HG02588 (cell line): ENCODE results near the gene SLC4A2.
"Not testable (repeated sequence)": the region's sequence is repeated elsewhere in the genome, so short reads cannot be mapped to it uniquely, and the experiment has no call there.

Experiments used
- ATAC-seq: cut with Tn5 transposase; IDR thresholded peaks from one replicate; pipeline ENCODE4 v1.9.1; 2021; ENCODE audit warnings: mild to moderate bottlenecking, moderate library complexity; ENCODE audit not compliant: unreplicated experiment

SLC4A2 gene, protein sequence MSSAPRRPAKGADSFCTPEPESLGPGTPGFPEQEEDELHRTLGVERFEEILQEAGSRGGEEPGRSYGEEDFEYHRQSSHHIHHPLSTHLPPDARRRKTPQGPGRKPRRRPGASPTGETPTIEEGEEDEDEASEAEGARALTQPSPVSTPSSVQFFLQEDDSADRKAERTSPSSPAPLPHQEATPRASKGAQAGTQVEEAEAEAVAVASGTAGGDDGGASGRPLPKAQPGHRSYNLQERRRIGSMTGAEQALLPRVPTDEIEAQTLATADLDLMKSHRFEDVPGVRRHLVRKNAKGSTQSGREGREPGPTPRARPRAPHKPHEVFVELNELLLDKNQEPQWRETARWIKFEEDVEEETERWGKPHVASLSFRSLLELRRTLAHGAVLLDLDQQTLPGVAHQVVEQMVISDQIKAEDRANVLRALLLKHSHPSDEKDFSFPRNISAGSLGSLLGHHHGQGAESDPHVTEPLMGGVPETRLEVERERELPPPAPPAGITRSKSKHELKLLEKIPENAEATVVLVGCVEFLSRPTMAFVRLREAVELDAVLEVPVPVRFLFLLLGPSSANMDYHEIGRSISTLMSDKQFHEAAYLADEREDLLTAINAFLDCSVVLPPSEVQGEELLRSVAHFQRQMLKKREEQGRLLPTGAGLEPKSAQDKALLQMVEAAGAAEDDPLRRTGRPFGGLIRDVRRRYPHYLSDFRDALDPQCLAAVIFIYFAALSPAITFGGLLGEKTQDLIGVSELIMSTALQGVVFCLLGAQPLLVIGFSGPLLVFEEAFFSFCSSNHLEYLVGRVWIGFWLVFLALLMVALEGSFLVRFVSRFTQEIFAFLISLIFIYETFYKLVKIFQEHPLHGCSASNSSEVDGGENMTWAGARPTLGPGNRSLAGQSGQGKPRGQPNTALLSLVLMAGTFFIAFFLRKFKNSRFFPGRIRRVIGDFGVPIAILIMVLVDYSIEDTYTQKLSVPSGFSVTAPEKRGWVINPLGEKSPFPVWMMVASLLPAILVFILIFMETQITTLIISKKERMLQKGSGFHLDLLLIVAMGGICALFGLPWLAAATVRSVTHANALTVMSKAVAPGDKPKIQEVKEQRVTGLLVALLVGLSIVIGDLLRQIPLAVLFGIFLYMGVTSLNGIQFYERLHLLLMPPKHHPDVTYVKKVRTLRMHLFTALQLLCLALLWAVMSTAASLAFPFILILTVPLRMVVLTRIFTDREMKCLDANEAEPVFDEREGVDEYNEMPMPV

DNA sequence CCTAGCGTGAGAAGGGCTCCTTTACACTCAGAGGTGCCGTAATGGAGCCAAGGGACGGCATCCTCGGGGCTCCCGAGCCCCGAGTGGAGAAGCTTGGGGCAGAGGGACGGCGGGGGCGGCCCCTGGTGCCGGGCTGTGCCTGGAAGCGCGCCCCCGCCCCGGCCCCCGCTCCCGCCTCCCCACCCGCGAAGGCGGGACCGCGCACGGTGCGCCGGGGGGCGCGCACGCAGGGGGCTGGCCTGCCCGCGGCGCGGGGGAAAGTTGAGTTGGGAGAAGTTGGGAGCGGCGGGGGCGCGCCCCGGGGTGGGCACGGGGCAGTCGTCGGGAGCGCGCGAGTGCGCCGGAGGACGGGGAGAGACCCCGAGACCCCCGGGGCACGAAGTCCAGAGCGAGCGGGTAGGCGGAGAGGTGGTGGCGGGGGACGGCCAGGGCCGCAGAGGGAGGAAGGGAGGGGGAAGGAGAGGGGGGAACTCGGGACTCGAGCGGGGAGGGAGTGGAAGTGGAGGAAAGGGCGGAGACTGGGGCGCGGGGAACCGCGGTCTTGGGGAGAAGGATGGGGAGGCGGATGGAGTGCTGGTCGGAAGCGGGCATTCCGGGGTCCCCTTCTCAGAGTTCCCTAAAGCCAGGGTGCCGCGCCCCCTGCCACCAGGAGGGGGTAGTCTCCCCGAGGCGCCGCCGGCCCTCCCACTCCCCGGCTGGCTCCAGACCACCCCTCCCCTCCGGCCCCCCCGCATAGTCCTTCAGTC lies at the start of gene SLC4A2:
TSS of gene SLC4A2 (plus strand) at position 223 of the 746 bp plus-strand sequence. CDS start 2,399 bp downstream, outside the sequence.
- ATAC-seq: peak; percentile 34

DNA sequence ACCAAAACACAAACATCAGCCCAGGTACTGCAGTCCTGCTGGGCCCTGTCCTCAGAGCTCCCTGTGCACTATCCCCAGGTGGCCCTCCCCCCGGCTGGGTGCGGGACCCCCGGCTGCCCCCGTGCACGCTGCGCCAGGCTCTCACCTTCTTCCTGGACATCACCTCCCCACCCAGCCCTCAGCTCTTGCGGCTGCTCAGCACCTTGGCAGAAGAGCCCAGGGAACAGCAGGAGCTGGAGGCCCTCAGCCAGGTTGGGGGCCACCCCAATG lies 49.4 kb upstream of the SLC4A2 start:
- ATAC-seq: no peak

DNA sequence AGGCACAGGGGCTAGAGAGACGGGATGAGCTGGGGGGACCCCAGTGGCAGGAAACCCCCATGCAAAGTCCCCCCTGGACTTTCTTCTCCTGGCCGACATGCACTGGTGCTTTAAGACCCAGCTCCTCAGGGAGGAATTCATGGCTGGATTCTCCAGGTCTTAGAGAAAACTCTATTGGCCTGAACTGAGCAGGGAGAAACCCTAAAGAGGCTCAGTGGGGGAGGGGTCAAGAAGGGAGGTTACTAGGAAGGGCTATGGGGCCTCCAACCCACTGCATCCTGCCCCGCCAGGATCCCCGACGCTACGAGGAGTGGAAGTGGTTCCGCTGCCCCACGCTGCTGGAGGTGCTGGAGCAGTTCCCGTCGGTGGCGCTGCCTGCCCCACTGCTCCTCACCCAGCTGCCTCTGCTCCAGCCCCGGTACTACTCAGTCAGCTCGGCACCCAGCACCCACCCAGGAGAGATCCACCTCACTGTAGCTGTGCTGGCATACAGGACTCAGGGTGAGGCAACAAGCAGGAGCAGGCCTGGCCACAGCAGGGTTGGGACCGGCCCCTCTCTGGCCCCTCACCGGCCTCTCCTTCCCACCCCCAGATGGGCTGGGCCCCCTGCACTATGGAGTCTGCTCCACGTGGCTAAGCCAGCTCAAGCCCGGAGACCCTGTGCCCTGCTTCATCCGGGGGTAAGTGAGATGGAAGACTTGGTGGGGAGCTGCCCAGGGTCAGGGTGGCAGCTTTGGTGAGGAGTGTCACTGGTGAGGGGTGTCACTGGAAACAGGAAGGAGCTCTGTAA lies 48.9 kb upstream of the SLC4A2 start:
- ATAC-seq: no peak

DNA sequence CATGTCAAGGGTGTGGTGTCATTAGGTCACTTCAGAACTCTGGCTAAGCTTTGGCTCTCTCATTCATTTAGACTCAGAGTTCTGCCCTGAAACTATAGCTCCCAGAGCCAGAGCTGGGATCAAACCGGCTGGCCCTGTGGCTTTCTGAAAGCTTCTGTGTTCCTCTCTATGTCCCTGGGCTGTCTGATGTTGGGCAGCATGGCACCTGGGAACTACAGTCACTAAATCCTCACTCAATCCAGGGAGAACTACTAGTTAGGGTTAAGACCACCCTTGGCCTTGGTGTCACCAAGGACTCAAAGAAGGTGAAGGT lies 48.3 kb upstream of the SLC4A2 start:
- ATAC-seq: no peak

DNA sequence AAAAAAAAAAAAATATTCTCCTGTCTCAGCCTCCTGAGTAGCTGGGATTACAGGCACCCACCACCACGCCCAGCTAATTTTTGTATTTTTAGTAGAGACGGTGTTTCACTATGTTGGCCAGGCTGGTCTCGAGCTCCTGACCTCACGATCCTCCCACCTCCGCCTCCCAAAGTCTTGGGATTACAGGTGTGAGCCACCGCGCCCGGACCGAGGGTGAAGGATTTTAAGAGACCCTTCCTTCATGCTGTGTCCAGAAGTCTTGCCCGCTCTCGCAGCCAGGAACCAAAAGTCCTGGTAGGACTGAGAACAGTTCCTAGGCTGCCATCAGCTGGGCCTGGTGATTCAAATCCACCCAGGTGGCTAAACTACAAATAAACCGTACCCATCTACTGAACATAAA lies 47.8 kb upstream of the SLC4A2 start:
- ATAC-seq: not testable (repeated sequence)

DNA sequence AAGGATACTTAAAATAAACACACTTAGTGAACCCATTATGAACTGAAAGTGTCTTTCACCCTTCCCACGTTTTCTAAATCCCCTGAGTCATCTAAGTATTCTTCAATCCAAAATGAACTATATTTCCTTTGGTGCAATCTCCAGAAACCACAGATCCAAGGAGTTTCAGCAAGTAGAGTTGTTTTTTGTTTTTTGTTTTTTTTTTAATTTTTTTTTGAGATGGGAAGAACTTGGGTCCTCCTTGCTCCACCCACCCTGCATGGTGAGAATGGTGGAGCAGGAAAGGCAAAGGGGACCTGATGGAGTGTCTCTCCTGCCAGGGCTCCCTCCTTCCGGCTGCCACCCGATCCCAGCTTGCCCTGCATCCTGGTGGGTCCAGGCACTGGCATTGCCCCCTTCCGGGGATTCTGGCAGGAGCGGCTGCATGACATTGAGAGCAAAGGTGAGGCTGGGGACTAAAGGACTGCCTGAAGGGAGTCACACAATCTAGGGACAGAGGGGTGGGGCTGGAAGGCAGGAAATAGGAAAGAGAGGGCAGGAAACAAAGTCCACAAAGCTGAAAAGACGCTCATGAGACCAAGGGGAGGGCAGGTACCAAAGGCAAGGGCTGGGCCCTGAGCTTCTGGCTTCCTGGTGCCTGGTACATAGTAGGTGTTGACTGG lies 47.2 kb upstream of the SLC4A2 start:
- no peak for ATAC-seq

DNA sequence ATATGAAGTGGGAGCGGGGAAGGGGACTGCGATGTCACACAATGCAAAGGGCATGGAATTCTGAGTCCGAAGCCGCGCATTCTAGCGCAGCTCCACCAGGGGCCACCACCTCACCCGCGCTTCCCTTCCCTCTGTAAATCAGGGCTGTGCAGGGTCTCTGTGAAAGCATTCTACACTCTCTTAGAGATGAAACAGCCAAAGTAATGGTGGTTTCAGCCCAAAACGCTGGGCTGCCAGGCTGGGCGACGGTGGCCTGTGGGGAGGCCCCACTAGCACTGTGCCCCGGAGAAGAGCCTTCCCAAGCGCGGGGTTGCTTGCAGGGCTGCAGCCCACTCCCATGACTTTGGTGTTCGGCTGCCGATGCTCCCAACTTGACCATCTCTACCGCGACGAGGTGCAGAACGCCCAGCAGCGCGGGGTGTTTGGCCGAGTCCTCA lies 46.5 kb upstream of the SLC4A2 start:
- no peak for ATAC-seq

DNA sequence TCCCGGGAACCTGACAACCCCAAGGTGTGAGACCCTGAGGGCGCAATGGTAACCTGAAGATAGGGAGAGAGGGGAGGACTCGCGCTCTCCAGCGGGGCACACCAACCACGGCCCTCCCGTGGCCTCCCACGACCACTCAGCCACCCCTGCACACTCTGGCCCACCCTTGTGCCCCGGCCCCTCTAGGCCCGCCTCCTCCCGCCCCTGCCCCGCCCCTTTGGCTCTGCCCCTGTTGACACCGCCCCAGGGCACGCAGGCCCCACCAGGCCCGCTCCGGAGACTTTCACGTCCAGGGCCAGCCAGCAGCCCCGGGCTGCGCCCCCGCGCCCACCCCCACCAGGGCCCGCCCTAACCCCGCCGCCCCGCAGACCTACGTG lies 46.0 kb upstream of the SLC4A2 start:
- ATAC-seq: no peak

DNA sequence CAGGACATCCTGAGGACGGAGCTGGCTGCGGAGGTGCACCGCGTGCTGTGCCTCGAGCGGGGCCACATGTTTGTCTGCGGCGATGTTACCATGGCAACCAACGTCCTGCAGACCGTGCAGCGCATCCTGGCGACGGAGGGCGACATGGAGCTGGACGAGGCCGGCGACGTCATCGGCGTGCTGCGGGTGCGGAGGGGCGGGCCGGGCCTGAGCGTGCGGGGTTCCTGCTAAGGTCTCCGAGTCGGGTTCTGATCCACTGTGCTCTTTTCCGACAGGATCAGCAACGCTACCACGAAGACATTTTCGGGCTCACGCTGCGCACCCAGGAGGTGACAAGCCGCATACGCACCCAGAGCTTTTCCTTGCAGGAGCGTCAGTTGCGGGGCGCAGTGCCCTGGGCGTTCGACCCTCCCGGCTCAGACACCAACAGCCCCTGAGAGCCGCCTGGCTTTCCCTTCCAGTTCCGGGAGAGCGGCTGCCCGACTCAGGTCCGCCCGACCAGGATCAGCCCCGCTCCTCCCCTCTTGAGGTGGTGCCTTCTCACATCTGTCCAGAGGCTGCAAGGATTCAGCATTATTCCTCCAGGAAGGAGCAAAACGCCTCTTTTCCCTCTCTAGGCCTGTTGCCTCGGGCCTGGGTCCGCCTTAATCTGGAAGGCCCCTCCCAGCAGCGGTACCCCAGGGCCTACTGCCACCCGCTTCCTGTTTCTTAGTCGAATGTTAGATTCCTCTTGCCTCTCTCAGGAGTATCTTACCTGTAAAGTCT lies 45.5 kb upstream of the SLC4A2 start:
- ATAC-seq: no peak

DNA sequence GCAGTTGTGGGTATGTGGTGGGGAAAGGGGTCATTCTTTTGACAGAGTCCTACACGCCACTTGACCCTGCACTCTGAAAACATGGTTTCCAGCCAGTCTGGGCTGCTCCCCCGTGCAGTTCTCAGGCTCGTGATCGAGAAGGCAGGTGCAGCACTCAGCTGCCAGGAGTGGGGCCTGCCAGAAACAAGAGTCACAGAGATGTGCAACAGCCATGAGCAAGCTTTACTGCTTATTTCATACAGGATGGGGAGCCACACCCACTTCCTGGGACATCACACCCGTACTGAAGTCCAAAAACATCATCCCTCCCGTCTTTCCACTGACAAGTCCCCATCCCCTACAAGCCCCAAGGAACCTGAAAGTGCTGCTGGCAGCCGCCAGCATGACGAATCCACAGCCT lies 44.4 kb upstream of the SLC4A2 start:
- ATAC-seq: no peak

DNA sequence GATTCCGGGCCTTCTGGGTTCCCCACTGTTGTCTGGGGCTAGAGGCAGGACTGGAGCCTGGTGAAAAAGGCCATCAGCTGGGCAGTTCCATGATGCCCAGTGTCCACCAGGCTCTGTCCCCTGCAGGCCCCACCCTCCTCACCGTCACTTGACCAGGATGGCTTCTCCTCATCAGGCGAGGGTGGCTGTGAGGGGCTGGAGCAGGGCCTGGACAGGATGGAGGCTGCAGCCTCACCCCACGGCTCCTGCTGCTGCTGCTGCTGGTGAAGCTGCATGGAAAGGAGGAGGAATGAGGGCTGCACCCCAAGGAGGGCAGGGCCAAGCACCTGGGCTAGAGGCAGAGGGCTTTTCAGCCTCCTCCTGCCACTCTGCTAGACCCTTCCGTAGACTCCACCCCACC lies 43.4 kb upstream of the SLC4A2 start:
- no peak for ATAC-seq

DNA sequence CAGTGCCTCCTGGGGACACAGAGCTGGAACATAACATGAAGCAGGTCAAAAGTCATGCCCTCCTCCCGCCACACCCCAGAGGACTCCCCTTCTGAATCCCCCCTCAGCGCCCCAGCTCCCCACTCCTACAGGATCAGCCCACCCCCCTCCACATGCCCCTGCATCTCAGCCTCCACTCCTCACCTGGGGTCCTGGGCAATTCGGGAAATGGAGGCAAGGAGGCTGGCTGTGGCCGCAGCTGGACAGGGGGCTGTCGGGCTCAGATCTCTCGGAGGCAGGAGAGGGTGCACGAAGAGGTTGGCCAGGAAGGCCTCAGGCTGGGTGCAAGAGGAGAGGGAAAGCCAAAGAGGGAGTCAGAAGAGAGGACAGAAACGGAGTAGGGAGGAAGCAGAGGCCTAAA lies 42.9 kb upstream of the SLC4A2 start:
- no peak for ATAC-seq

DNA sequence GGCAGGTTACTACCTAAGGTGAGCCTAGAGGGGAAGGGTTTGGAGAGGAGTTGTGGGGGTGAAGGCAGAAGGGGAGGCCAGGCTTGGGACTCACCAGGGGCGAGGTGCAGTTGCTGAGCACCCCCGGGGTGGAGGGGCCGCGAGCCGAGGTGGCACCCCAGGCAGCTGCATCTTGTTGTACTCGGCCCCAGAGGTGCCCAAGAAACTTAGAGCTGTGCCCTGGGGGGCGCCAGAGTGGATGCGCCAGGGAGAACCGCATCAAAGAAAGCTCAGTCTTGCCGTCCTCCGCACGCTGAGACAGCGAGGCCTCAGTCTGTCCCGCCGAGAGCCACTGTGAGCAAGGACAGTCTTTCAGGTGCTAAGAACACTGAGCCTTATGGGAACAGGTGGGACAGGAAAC lies 42.4 kb upstream of the SLC4A2 start:
- no peak for ATAC-seq

DNA sequence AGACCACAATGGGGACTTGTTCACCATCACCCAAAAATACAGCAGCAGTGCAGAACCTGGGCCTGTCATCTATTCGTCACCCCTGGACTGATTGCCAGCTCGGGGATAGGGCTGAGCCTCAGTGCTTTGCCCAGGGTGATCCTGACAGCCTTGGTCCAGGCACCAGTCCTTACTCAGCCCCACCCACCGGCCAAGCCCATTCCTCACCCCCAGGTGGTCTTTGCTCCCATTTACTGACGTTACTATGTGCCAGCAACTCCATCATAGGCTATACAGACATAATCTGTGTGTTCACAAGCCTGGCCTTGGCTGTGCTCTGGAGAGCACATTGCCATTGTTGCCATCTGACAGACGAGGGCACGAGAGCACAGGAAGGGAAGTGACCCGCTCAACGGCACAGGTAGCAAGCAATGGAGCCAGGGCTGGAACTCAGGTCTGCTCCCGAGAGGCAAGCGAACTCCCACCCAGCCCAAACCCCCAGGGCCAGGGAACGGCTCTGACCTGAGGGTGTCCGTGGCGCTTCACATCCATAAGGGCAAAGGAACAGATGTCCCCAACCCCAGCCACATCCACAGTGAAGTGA lies 41.9 kb upstream of the SLC4A2 start:
- no peak for ATAC-seq

DNA sequence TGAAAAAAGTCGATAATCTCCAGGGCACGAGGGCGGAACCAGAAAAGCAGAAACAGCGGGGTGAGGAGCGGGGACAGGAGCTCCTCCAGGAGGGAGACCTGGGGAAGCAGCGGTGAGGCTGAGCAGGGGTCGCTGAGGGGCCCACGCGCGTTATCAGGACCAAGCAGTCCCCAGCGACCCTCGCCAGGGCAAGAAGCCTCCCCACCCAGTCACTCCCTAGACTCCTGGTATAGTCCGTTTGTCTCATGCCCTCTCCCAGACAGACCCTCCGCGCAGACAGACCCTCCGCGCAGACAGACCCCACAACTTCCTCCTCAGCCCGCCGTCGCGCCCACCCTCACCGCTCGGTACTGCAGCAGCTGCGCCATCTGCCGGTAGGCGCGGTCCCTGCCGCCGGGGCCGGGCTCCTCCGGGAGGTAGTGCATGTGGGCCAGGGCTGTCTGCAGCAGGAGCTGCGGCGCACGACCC lies 41.4 kb upstream of the SLC4A2 start:
- ATAC-seq: peak; percentile 57

DNA sequence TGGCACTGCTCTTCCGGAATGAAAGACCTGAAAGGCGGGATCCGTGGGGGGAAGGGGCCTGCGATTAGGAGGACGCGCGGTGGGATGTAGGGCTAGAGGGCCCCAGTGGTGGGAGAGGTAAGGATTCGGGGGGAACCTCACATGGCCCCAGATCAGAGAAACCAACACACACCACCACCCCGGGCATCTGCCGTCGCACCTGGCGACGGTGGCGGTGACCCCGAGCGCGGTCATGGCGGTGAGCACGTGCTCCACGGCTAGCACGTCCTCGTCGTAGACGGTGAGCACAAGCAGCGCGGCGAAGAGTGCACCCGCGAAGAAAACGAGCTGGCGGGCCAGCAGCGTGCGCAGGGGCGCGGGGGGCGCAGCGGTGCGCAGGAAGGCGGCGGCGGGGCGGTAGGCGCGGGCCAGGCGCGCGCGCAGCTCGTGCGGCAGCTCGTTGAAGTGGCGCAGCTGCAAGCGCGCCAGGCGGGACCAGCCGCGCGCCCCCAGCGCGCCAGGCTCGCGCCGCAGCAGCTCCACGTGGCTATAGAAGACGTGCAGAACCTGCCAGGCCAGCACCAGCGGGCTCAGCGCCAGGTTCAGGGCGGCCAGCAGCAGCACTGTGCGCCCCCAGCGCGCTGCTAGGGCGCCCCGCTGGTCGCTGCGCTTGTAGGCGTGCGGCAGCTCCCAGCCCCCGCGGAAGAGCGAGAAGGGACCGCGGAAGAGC lies 40.8 kb upstream of the SLC4A2 start:
- ATAC-seq: no peak

DNA sequence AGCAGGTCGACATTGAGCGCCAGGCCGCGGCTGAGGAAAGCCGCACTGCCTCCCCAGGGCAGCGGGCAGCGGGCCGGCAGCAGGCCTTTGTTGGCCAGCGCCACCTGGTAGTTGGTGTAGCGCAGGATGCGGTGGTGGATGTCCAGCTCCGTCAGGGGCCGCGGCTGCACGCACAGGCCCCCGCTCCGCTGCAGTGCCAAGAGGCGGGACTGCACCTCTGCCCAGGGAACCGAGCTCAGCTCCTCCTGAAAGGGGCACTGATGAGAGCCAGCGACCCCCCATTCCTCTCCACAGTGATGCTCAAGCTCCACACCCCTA lies 40.3 kb upstream of the SLC4A2 start:
- no peak for ATAC-seq

DNA sequence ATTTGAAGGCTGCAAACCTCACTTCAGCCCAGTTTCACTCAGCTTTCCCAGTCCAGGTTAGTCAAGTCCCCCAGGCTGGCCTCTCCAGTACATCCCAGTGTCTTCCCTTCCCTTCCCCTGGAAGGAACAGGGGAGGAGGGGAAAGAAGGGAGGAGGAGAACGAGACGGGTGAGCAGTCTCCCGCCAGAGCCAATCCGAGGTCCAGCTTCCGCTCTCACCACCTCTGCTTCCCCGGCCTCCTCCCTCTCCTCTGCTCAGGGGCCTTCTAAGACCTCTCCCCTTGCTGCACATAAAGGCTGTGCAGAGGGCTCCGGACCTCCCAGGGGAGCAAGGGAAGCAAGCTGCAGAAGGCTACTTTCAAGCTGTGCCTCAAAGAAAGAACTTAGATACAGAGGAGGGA lies 39.2 kb upstream of the SLC4A2 start:
- no peak for ATAC-seq
